HG03060 (cell line): ENCODE data around the gene SLC7A6.

Source experiments
- ATAC-seq: cut with Tn5 transposase; IDR thresholded peaks from one replicate; pipeline ENCODE4 v1.9.1; 2021; ENCODE audit warnings: low read depth, moderate number of reproducible peaks; ENCODE audit not compliant: unreplicated experiment

Gene SLC7A6

GRCh38 chr16:68234188-68235107 is 29.9 kb upstream of the SLC7A6 start:
- ATAC-seq, result no peak

GRCh38 chr16:68235108-68235886 is 29.0 kb upstream of the SLC7A6 start:
- no peak for ATAC-seq

DNA sequence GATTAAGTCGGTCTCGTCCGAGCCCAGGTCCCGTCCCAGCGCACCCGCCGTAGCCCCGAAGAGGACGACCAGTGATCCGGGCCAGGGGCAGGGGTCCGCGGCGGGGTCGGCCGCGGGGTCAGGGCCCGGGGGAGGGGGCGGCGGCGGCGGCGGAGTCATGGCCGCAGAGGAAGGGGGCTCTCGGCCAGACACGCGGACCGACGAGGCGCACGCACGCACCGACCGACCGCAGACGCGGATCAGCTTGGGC is 28.5 kb upstream of the SLC7A6 start, which contains the start of gene ESRP2:
Gene ESRP2 (minus strand): TSS at position 241 of the 250 bp plus-strand sequence. CDS start 82 bp downstream, at position 159.
- no peak for ATAC-seq

DNA sequence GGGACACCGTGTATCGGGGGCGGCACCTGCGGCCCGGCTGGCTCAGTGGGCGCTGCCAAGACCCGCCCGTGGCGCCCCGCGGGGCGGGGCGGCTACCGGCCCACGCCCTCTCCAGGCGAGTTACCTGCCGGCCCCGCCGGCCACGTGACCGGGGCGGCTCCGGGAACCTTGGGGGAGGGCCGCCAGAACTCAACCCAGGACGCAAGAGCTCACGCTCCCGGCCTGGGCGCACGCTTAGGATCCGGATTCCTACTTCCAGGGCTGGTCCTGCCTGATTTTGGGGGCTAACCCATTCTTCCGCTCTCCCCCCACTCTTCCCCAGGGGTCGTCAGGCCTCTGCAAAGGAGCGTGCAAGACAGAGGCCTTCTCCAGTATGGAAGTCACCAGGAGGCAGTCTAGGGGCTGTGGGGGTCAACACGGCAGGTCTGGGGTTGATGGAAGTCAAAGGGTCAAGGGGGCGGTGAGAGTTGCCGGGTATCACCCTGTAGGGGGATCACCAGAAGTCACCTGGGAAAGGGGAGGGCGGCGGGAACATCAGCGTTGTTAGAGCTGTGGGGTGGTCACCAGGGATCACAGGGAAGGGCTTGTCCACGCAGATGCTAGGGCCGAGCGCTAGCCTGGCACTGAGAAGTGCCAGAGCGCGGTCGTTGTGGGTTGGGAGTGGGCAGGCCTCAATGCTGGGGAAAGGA is 28.0 kb upstream of the SLC7A6 start:
- no peak for ATAC-seq

- no peak for ATAC-seq
Measured at GRCh38 chr16:68236826-68237242, 27.5 kb upstream of the SLC7A6 start.

- peak; percentile 79 for ATAC-seq
Measured at GRCh38 chr16:68237243-68238028, 26.9 kb upstream of the SLC7A6 start.

DNA sequence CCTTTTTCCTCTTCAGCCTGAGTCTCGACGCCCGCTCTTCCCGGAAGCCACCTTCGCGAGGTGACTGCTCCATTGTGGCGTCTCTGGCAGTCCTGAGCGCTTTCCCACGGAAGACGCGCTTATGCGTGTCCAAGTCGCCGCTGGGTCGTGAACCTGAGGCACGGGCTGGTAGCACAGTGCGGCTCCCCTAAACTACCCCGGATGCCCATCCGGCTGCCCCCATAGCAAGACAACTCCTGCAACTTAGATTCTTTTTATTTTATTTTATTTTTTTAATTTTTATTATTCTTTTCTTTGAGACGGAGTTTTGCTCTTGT is 26.3 kb upstream of the SLC7A6 start:
- ATAC-seq, result peak; percentile 4

- no peak for ATAC-seq
Measured at GRCh38 chr16:68242085-68242484, 22.2 kb upstream of the SLC7A6 start.

DNA sequence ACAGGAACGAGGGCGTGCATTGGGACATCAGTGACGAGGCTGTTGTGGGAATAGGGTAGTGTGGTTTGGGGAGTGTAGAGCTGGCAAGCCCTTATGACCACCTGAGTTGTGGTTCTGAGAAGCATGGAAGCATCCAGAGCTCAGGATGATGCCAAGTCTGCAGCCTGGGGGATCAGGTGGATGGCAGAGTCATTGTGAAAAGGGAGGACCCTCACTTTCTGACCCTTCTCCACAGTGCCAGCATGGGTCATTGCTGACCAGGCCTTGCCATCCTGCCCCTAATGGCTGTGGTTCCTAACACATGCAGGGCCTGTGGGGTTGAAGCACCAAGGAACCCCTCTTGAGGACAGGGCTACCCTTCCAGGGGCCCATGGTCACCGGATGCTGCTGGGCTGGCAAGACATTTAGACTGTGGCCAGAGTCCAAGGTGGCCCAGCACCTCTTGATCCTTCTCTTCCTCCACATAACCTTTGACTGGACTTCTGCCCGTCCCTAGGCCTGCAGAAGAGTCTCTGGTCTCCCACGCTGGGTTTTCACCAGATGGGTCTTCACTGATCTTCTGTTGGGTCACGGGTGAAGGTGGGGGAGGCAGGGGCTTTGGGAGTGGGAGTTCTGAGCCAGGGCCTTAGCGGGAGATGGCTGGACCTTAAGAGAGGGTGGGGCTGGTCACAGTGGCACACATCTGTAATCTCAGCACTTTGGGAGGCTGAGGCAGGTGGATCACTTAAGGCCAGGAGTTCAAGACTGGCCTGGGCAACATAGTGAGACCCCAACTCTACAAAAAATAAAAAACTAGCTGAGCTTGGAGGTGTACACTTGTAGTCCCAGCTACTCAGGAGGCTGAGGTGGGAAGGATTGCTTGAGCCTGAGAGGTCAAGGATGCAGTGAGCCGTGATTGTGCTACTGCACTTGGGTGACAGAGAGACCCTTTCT is 21.1 kb upstream of the SLC7A6 start:
- no peak for ATAC-seq

GRCh38 chr16:68244481-68244902 is 19.8 kb upstream of the SLC7A6 start:
- ATAC-seq, result no peak

DNA sequence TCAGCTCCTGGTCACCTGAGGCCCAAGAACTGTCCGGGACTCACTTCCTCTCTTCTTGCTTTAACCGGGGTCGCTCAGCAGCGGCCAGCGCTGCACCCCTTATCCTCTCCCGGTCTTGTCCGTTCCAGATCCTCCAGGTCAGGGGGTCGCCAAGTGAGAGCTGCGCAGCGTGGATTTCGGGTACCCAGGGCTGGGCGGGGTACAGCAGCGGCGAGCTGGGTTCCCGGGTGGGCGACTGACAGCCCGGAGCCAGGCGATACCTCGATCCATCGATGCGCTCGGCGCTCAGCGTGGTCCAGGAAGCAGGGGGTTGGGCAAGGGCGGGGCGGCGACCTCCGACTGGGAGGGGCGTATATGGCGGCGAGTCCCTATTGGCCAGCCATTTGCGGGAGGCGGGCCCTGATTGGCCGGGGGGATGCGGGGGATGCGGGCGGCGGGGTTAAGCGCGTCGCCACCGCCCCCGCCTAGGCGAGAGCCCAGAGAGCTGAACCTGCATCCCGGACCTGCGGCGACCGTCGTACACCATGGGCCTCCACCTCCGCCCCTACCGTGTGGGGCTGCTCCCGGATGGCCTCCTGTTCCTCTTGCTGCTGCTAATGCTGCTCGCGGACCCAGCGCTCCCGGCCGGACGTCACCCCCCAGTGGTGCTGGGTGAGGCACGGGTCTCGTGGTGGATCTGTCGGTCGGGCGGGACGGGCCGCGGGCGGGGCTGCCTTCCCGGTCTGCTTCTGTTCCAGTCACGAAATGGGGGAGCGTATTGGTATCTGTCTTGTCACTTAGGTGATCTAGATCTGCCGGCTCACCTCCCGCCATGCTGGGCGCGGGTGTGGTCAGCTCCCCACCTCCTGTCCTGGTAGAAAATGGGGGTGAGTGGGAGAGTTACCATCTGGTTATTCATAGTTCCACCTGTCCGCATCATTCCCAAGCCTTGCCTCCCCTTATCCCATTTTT is 19.1 kb upstream of the SLC7A6 start, which contains the start of gene PLA2G15:
Gene PLA2G15 (plus strand): TSS at position 471 of the 951 bp plus-strand sequence. CDS start 54 bp downstream, at position 525.
- ATAC-seq, result peak; percentile 37

- no peak for ATAC-seq
Measured at GRCh38 chr16:68246121-68246520, 18.2 kb upstream of the SLC7A6 start.

GRCh38 chr16:68246666-68247065 is 17.7 kb upstream of the SLC7A6 start:
- ATAC-seq, result no peak

DNA sequence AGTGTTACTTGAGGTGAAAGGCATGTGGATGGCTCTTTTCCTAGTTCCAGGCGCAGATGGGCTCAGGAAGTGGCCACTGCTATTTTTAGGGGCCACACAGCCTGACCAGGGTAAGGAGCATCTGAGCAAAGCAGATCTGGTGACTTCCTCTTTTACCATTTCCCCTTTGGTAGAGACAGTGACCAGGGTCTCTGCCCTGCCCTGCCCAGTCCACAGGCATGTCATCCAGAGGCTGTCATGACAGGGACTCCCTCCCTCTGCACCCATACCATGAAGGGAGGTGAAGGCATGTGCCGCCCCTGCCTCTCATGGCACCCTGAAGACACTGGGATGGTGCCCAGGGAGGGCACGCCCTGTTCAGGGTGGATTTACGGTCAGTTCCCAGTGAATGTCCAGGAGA is 16.9 kb upstream of the SLC7A6 start:
- ATAC-seq, result no peak

GRCh38 chr16:68247932-68248331 is 16.4 kb upstream of the SLC7A6 start:
- ATAC-seq, result no peak

DNA sequence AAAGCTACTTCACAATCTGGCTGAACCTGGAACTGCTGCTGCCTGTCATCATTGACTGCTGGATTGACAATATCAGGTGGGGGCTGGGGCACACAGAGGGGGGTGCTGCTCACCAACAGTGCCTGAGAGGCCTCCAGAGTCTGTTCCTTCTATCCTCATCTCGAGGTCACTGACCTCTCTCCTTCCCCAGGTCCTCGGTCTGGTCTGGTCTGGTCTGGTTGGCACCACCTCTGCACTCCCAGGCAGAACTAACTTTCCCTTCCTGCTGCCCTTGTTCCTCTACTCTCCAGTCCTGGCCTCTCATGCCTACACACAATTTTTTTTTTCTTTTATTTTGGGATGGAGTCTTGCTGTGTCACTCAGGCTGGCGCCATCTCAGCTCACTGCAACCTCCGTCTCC is 15.0 kb upstream of the SLC7A6 start:
- no peak for ATAC-seq

GRCh38 chr16:68250951-68251350 is 13.4 kb upstream of the SLC7A6 start:
- ATAC-seq, result no peak

DNA sequence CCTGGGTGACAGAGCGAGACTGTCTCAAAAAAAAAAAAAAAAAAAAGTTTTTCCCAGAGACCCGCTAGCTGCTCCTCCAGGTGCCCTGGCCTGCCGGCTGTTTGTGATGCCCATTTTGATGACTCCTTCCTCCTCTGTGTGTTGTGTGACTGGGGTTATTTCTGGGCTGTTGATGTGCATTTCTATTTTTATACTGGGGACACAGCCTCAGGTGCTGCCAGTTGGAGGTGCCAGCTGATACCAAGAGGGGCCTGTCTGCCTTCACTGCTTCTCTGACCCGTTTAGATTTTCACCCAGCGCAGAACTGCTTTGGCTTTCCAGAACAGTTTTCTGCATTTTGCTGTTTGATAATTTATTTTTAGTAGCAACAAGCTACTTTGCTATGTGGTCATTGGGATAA is 12.5 kb upstream of the SLC7A6 start:
- no peak for ATAC-seq
